Measurements from ENCODE around the gene C16orf96. TPM values are rescaled to one million over a fixed set of nuclear protein-coding genes. Genes with fewer than 3 reads are reported as not detected.

Gene C16orf96
- total and polyA plus RNA-seq, 2 of the 13 experiments (the other 11 are each of a cell fraction or from before 2014, with no cell fraction given) = 0.03 TPM; not detected in 1

GRCh38 chr16:4529085-4530060 is 26.8 kb upstream of the C16orf96 start:
- H3K4me2 ChIP-seq (ENCODE audit: low read depth, low read length) = no peak overlapping the region
- no TSS peak for BruUV-seq (replicated peaks)
- H3K4me3 ChIP-seq (replicated peaks in 1 of 3; ENCODE audit: insufficient read depth in 1 of 3, low read depth in 2 of 3, low read length in 3 of 3) = no peak overlapping the region
- CTCF ChIA-PET (ENCODE audit: low intra/inter-chr PET ratio, low total read pairs) = no interaction called here
- FAIRE-seq (no peak), DNase-seq (ENCODE audit: low spot score) (no peak), ATAC-seq (no peak)
- POLR2A ChIA-PET = interaction anchor here (0.8 kb wide), 1 partner anchor 12 kb away, joined by 6 read pairs; no protein-coding TSS in a partner anchor
- H3K27ac ChIP-seq (ENCODE audit: extremely low read length, insufficient read depth, low read length) = no peak overlapping the region
- H3K79me2 ChIP-seq (ENCODE audit: insufficient read depth, low read length) = peaks cover 83% of the 10 kb centered on the region
- H3K9ac ChIP-seq (ENCODE audit: insufficient read depth, low read depth, low read length) = no peak overlapping the region
- peaks cover 11 to 26% of the 10 kb centered on the region in 2 experiments for H3K36me3 ChIP-seq (replicated peaks in 1 of 2; ENCODE audit: control insufficient read depth in 1 of 2, insufficient read depth in 2 of 2, low read length in 2 of 2)
- H3K9me3 ChIP-seq (ENCODE audit: low read length) = no peaks in the 10 kb centered on the region
- no peaks in the 10 kb centered on the region for H3K27me3 ChIP-seq (ENCODE audit: control insufficient read depth in 1 of 2, insufficient read depth in 2 of 2, low read length in 2 of 2)
- H3K4me1 ChIP-seq (ENCODE audit: insufficient read depth, low read length) = peaks cover 31% of the 10 kb centered on the region
- no peak overlapping the region for H2AFZ ChIP-seq (ENCODE audit: low read length)
- in situ Hi-C loops (cut with HindIII; ENCODE audit: extremely low pct_ligation_motif_present, low pct_unique_long_range_greater_than_20kb) = no loop called here
- H4K20me1 ChIP-seq (ENCODE audit: insufficient read depth, low read length) = peaks cover 31% of the 10 kb centered on the region; the same call in 1 of the 2 replicates
- intact Hi-C loops (cut with micrococcal nuclease; ENCODE audit: unreplicated experiment) = no loop called here
- WGBS (ENCODE audit: low lambda C conversion rate) = 92% methylated on average over 14 of the region's 16 CpGs
- no peak for TF ChIP-seq POLR2AphosphoS5 (IDR thresholded peaks at IDR 0.05; ENCODE audit: low read depth, low read length)
- no peak for TF ChIP-seq PRMT3 (CRISPR knock-in tag; IDR thresholded peaks at IDR 0.05; ENCODE audit: borderline replicate concordance, low read depth)
- TF ChIP-seq RORA (CRISPR knock-in tag; IDR thresholded peaks at IDR 0.05) = no peak
- TF ChIP-seq PATZ1 (CRISPR knock-in tag; IDR thresholded peaks at IDR 0.05) = no peak
- TF ChIP-seq ZNF224 (CRISPR knock-in tag; IDR thresholded peaks at IDR 0.05) = no peak
- TF ChIP-seq SOX13 (IDR thresholded peaks at IDR 0.05) = no peak
- TF ChIP-seq SOX13 (CRISPR knock-in tag; conservative IDR thresholded peaks at IDR 0.05 in 1 of 2, IDR thresholded peaks at IDR 0.05 in 1 of 2) = no peak
- TF ChIP-seq SP5 (CRISPR knock-in tag; IDR thresholded peaks at IDR 0.05; ENCODE audit: borderline replicate concordance, low read depth) = no peak
- no peak for TF ChIP-seq ZBTB40 (IDR thresholded peaks at IDR 0.05)
- no peak for TF ChIP-seq ZBTB40 (CRISPR knock-in tag; IDR thresholded peaks at IDR 0.05)
- TF ChIP-seq FOSL2 (CRISPR knock-in tag; IDR thresholded peaks at IDR 0.05) = no peak
- TF ChIP-seq HOXA5 (CRISPR knock-in tag; IDR thresholded peaks at IDR 0.05) = no peak
- TF ChIP-seq ZNF20 (CRISPR knock-in tag; IDR thresholded peaks at IDR 0.05) = no peak

Data from HepG2 (cell line).